Parathyroid adenoma (tissue), 2 donors: Measurements from ENCODE around the gene UBXN6.
A peak's percentile ranks its signal among the peaks of the same experiment; 100 is the strongest.

Experiments used
- H2AFZ ChIP-seq: fragments of 300-600 bp; sonication (generic); one replicate; pipeline ENCODE4 v1.7.0; 2017; ENCODE audit warnings: antibody characterized with exemption, mild to moderate bottlenecking
- H3K27ac ChIP-seq: fragments of 300-600 bp; sonication (generic); one replicate; pipeline ENCODE4 v1.7.0; 2017
- H3K27me3 ChIP-seq: fragments of 300-600 bp; sonication (generic); one replicate; pipeline ENCODE4 v1.7.0; 2017; ENCODE audit warnings: low read length; ENCODE audit not compliant: control insufficient read depth, insufficient read depth
- H3K36me3 ChIP-seq: fragments of 300-600 bp; sonication (generic); one replicate; pipeline ENCODE4 v1.7.0; 2017; ENCODE audit warnings: low read length; ENCODE audit not compliant: control insufficient read depth, insufficient read depth
- H3K4me1 ChIP-seq: fragments of 300-600 bp; sonication (generic); one replicate; pipeline ENCODE4 v1.7.0; 2017; ENCODE audit warnings: control low read depth
- H3K4me2 ChIP-seq: fragments of 300-600 bp; sonication (generic); one replicate; pipeline ENCODE4 v1.7.0; 2017; ENCODE audit warnings: low read length
- H3K4me3 ChIP-seq: fragments of 300-600 bp; sonication (generic); one replicate; pipeline ENCODE4 v1.7.0; 2017; ENCODE audit warnings: low read depth, low read length
- H3K79me2 ChIP-seq: fragments of 300-600 bp; sonication (generic); one replicate; pipeline ENCODE4 v1.7.0; 2017; ENCODE audit warnings: control low read depth
- H3K9ac ChIP-seq: fragments of 300-600 bp; sonication (generic); one replicate; pipeline ENCODE4 v1.7.0; 2017; ENCODE audit warnings: mild to moderate bottlenecking
- H3K9me3 ChIP-seq: fragments of 300-600 bp; sonication (generic); one replicate; pipeline ENCODE4 v1.7.0; 2017; ENCODE audit warnings: low read length; ENCODE audit not compliant: control insufficient read depth
- TF ChIP-seq, protein P1 (sequence below): fragments of 300-600 bp; sonication (generic); IDR thresholded peaks from one replicate; pipeline ENCODE4 v1.7.0; 2017; ENCODE audit warnings: antibody characterized with exemption, mild to moderate bottlenecking
- donor health status: primary hyperparathyroidism.

UBXN6 gene

DNA sequence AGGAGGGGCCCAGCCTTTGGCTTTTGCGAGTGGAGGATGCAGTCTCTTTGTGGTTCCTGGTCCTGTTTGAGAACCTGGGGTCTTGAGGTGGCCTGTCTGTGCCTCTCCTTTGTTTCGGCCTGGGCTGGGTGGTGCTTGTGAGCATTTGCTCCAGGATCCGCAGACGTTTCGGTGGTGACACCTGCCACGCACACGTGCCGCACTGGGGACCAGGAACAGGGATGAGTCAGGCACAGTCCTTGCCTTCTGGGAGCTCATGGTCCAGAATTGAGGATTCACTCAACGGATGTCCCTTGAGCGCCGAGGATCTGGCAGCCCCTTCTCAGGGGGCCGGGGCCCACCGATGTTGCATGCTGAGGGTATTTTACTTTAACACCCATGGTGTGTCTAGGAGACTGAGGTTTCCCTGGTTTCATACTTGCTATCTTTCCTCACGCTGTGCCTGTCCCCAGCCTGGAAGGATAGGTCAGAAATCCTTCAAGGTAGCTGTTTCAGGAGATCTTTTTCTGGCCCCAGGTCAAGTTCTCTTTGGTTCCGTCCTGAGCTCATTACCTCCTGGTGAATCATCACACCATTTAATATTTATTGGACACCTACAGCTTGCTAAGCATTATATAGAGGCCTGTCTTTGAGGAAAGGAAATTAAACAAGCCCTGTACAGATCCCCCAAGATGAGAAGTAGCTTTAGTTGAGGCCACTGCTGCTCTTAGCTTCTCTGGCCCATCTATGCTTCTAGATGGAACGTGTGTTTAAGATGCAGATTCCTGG, 19.6 kb upstream of the UBXN6 start:
- TF ChIP-seq, protein P1, sequence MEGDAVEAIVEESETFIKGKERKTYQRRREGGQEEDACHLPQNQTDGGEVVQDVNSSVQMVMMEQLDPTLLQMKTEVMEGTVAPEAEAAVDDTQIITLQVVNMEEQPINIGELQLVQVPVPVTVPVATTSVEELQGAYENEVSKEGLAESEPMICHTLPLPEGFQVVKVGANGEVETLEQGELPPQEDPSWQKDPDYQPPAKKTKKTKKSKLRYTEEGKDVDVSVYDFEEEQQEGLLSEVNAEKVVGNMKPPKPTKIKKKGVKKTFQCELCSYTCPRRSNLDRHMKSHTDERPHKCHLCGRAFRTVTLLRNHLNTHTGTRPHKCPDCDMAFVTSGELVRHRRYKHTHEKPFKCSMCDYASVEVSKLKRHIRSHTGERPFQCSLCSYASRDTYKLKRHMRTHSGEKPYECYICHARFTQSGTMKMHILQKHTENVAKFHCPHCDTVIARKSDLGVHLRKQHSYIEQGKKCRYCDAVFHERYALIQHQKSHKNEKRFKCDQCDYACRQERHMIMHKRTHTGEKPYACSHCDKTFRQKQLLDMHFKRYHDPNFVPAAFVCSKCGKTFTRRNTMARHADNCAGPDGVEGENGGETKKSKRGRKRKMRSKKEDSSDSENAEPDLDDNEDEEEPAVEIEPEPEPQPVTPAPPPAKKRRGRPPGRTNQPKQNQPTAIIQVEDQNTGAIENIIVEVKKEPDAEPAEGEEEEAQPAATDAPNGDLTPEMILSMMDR: no peak
- Histone ChIP-seq H3K4me1 (no peaks in the 10 kb centered on the region), H2AFZ (no peak overlapping the region), H3K9me3 (no peaks in the 10 kb centered on the region), H3K79me2 (peaks cover 17% of the 10 kb centered on the region), H3K9ac (no peak overlapping the region), H3K27ac (no peak overlapping the region), H3K4me2 (no peak overlapping the region), H3K27me3 (no peaks in the 10 kb centered on the region), H3K36me3 (no peaks in the 10 kb centered on the region), H3K4me3 (no peak overlapping the region)

DNA sequence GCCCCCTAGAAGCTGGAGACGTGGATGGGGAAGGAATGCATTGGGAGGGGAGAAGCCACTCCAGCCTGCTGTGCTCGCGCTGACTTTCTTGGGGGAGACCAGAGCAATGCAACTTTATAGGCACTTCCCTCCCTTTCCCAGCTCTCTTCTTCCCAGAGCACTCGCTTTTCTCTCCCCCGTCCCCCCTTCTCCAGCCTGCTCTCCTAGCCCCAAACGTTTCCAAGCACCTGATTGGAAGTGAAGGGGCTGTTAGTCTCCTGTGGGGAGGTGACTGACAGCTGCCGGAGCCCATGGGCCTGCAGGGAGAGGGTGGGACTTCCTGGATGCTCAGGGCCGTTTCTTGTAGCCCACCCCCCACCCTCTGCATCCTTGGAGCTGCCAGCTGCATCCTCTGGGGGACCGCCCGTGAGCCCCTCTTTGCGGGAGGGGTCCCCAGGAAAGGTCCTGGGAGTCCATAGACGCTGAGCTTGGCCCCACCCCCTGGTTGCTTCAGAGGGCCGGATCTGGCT, 17.0 kb upstream of the UBXN6 start:
- H3K36me3 ChIP-seq: no peaks in the 10 kb centered on the region
- H3K9ac ChIP-seq: no peak overlapping the region
- no peak overlapping the region for H3K27ac ChIP-seq

DNA sequence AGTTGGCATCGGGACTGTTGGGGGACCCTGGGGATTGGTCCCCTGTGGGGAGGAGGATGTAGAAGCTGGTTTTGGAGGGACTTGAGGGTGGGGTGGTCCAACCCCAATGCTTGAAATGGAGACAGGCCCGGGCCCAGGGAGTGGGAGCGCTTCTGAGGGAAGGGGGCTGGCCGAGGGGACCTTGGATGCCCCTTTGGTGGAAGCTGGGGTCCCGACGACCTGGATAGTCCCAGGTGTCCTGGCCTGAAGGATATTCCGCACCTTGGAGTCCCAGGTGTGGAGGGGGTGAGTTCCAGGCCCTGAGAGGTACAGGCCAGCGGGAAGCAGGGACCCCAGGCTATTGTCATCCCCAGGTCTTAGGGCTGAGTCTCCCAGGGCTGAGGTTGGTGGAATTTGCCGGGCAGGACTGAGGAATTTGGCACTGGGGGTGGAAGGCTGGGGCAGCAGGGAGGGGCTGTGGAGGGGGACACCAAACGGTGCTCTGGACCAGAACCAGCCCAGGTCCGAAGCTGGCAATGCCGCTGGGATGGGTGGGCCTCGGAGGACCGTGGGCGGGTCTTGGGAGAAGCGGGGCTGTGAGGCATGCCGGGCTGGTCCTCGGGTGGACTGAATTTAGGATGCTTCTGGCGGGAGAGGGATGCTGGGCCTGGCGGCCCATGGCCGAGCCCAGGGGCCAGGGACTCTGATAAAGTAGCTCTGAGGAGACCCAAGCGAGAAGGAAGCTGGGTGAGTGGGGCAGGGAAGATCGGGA, 16.3 kb upstream of the UBXN6 start:
- Histone ChIP-seq H3K9ac (no peak overlapping the region), H3K27ac (no peak overlapping the region)

More for the DNA sequence above, 17.0 kb upstream of the UBXN6 start:
- Histone ChIP-seq H3K9me3 (no peaks in the 10 kb centered on the region), H2AFZ (no peak overlapping the region), H3K4me1 (peaks cover 4% of the 10 kb centered on the region), H3K4me3 (peak overlapping the region; percentile 1), H3K27me3 (no peaks in the 10 kb centered on the region), H3K79me2 (peaks cover 20% of the 10 kb centered on the region), H3K4me2 (no peak overlapping the region)
- TF ChIP-seq, protein P1: no peak

DNA sequence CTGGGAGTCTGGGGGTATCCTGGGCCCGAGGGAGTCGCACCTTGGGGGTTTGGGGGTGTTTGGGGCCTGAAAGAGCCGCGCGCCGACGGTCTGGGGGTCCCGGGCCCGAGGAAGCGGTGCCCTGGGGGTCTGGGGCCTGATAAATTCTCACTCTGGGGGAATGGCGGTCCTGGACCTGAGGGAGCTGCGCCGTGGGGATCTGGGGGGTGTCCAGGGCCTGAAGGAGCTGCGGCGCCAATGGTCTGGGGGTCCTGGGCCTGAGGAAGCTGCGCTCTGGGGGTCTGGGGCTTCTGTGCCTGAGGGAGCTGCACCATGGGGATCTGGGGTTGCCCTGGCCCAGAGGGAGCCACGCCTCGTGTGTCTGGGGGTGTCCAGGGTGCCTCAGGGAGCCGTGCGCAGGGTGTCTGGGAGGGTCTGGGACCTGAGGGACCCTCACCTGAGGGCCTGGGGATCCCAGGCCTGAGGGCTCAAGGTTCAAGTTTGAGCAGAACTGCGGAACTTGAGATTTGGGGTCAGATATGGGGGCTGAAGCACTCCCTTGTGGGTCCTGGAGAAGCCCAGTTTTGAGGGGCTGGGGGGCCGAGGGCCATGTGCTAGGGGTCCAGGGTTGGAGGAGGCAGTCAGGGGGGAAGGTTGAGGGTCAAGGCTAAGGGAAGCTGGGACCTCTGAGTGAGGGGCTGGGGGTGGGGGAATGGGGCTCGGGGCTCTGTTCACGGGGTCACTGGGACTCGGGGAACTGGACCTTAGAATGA, 15.6 kb upstream of the UBXN6 start:
- H3K4me2 ChIP-seq: peak overlapping the region; percentile 88
- H3K9ac ChIP-seq: peak overlapping the region; percentile 75
- H3K36me3 ChIP-seq: no peaks in the 10 kb centered on the region
- H3K4me1 ChIP-seq: peaks cover 4% of the 10 kb centered on the region
- H3K27ac ChIP-seq: no peak overlapping the region
- H3K79me2 ChIP-seq: peaks cover 18% of the 10 kb centered on the region
- H3K27me3 ChIP-seq: no peaks in the 10 kb centered on the region
- H2AFZ ChIP-seq: no peak overlapping the region
- H3K9me3 ChIP-seq: no peaks in the 10 kb centered on the region
- peak overlapping the region; percentile 69 for H3K4me3 ChIP-seq
- TF ChIP-seq, protein P1: no peak

More for the DNA sequence above, 16.3 kb upstream of the UBXN6 start:
- Histone ChIP-seq H3K4me3 (peak overlapping the region; percentile 1), H3K4me2 (peak overlapping the region; percentile 21), H3K4me1 (peaks cover 4% of the 10 kb centered on the region), H3K9me3 (no peaks in the 10 kb centered on the region), H3K36me3 (no peaks in the 10 kb centered on the region), H3K27me3 (no peaks in the 10 kb centered on the region), H2AFZ (no peak overlapping the region), H3K79me2 (peaks cover 20% of the 10 kb centered on the region)
- TF ChIP-seq, protein P1: no peak
